K562 (cell line): ENCODE measurements around the gene IGSF3. TPM values are rescaled to one million over a fixed set of nuclear protein-coding genes. Genes with fewer than 3 reads are reported as not detected.
A peak's percentile ranks its signal among the peaks of the same experiment; 100 is the strongest.

ENCODE experiments used
- CEBPZ ChIP-seq: fragments of 150-350 bp; IDR thresholded peaks from 2 replicates; pipeline ENCODE4 v1.6.1; 2014; ENCODE audit warnings: low read depth, mild to moderate bottlenecking, low read length, borderline replicate concordance
- CREB3 ChIP-seq: fragments of 450-650 bp; conservative IDR thresholded peaks from 2 replicates; pipeline ENCODE4 v1.6.1; 2016; ENCODE audit warnings: missing genetic modification characterization, low read depth, mild to moderate bottlenecking, missing compliant biosample characterization, moderate library complexity
- CREB5 ChIP-seq: fragments of 250-450 bp; sonication (Bioruptor Pico); IDR thresholded peaks from 2 replicates; pipeline ENCODE4 v1.5.0; 2020; ENCODE audit warnings: mild to moderate bottlenecking
- HNRNPL ChIP-seq: fragments of 200-400 bp; formaldehyde crosslinking; IDR thresholded peaks from 2 replicates; pipeline ENCODE4 v1.6.1; 2017; ENCODE audit warnings: low read depth, mild to moderate bottlenecking, low read length
- IFI16 ChIP-seq: fragments of 250-450 bp; sonication (Bioruptor Pico); IDR thresholded peaks from 2 replicates; pipeline ENCODE4 v2.1.2; 2022; ENCODE audit warnings: mild to moderate bottlenecking, inconsistent platforms
- MBD1 ChIP-seq: fragments of 250-450 bp; sonication (Bioruptor Pico); IDR thresholded peaks from 2 replicates; pipeline ENCODE4 v1.8.0; 2022; ENCODE audit warnings: inconsistent platforms
- MLLT1 ChIP-seq, 2 experiments: fragments of 450-650 bp; IDR thresholded peaks; 2 replicates each; pipeline ENCODE4 v1.6.1; 2016
- THRB ChIP-seq: fragments of 450-650 bp; formaldehyde crosslinking; conservative IDR thresholded peaks from 2 replicates; pipeline ENCODE4 v1.4.0; 2022; ENCODE audit warnings: mild to moderate bottlenecking, missing genetic modification characterization
- YBX1 ChIP-seq: fragments of 450-650 bp; IDR thresholded peaks from 2 replicates; pipeline ENCODE4 v1.7.1; 2016; ENCODE audit warnings: mild to moderate bottlenecking
- ZBTB17 ChIP-seq: fragments of 450-650 bp; formaldehyde crosslinking; IDR thresholded peaks from 2 replicates; pipeline ENCODE4 v1.4.0; 2020; ENCODE audit warnings: mild to moderate bottlenecking
- ZBTB5 ChIP-seq: fragments of 450-650 bp; IDR thresholded peaks from 2 replicates; pipeline ENCODE4 v1.6.1; 2017; ENCODE audit warnings: antibody characterized with exemption
- ZNF436 ChIP-seq: fragments of 250-450, 450-650 bp; sonication (Bioruptor Pico); formaldehyde crosslinking; IDR thresholded peaks from 2 replicates; pipeline ENCODE4 v1.7.0; 2020; ENCODE audit warnings: mild to moderate bottlenecking
- ZNF551 ChIP-seq: fragments of 250-450 bp; sonication (Bioruptor Pico); IDR thresholded peaks from 2 replicates; pipeline ENCODE4 v1.5.0; 2021; ENCODE audit warnings: mild to moderate bottlenecking, moderate library complexity
- polyA plus RNA-seq, 8 experiments: library from polyadenylated mRNA; depleted of rRNA in 4 of 8; stranded (reverse) in 5 of 8; unstranded in 3 of 8; fragments of >200 nt; fragmentation: Nextera tagmentation in 2 of 8; fragmentation: Illumina TruSeq in 1 of 8; extraction: Ambion mirVana in 2 of 8; extraction: Trizol in 1 of 8; gene quantifications; 2 replicates each; pipeline versions ENCODE4 v1.2.1 to v1.2.3, GENCODE V29; 2011 to 2014; ENCODE audit warnings: inconsistent platforms in 1 of 8, missing spikeins in 1 of 8
- total RNA-seq, 7 experiments: library from RNA; depleted of rRNA in 6 of 7; stranded (reverse); fragments of >200 nt in 6 of 7; fragmentation: Illumina TruSeq in 2 of 7; extraction: Trizol in 2 of 7; gene quantifications; 2 replicates each; pipeline versions ENCODE4 v1.2.1 to v1.2.3, GENCODE V29; 2011 to 2021; ENCODE audit warnings: low replicate concordance in 1 of 7
- TF ChIP-seq, protein P1 (sequence below): sonication (generic); formaldehyde crosslinking; IDR thresholded peaks from 2 replicates; pipeline ENCODE4 v1.8.0; 2022; ENCODE audit warnings: mild to moderate bottlenecking, missing genetic modification reagents

The IGSF3 gene
- total and polyA plus RNA-seq, 9 of the 15 experiments (the other 6 are each of a cell fraction or from before 2014, with no cell fraction given), result 1.1 to 15.0 (median 8.3) TPM

DNA sequence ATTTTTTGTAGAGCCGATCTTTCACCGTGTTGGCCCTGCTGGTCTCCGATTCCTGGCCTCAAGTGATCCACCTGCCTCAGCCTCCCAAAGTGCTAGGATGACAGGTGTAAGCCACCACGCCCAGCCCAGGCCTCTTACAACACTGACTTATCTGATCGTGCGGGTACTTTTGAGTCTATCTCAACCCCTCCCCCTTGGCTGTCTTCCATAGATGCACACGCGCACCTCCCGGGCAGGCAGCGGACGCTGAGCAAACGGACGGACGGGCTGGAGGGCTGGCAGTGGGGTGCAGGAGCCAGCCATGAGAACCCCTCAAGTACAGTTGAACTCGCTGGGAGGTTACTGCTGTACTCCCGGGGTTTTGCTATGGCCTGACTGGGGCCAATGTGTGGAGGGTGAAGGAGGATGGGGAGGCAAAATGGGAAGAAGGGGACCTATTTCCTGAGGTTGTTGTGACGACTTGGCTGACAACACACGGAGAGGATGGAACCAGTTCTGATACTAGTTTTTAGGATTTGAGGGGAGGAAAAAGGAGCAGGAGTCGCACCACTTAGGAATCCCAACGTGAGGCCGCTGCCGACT, 97.7 kb downstream of the IGSF3 start (continued):
- TF ChIP-seq ZBTB5 (no peak), ZBTB17 (peak; percentile 11; the same call in 1 of the 2 replicates), MBD1 (CRISPR knock-in tag) (no peak), YBX1 (no peak), CREB3 (tag) (no peak), ZNF436 (CRISPR knock-in tag) (no peak), CEBPZ (no peak), THRB (CRISPR knock-in tag) (peak; percentile 62; the same call in 1 of the 2 replicates), ZNF551 (CRISPR knock-in tag) (no peak), IFI16 (CRISPR knock-in tag) (no peak), MLLT1 (IDR thresholded peaks at IDR 0.05) (no peak), HNRNPL (no peak), CREB5 (no peak)
- TF ChIP-seq, protein P1, sequence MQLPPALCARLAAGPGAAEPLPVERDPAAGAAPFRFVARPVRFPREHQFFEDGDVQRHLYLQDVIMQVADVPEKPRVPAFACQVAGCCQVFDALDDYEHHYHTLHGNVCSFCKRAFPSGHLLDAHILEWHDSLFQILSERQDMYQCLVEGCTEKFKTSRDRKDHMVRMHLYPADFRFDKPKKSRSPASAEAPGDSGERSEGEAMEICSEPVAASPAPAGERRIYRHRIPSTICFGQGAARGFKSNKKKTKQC (CRISPR knock-in tag), result no peak
